ENCODE measurements around the gene SNX32.

GRCh38 chr11:65857853-65858680 lies 24.3 kb downstream of the SNX32 start, which contains the start of gene CFL1:
- TF ChIP-seq CTCF (conservative IDR thresholded peaks at IDR 0.05) (no peak), ZFX (IDR thresholded peaks at IDR 0.05) (no peak)

Data from C4-2B (cell line).